Measurements from ENCODE around the gene STK31.
"Not testable (repeated sequence)": the region's sequence is repeated elsewhere in the genome, so short reads cannot be mapped to it uniquely, and the experiment has no call there.

Gene STK31

GRCh38 chr7:23804707-23805106 lies 94.7 kb downstream of the STK31 start:
- DNase-seq: no peak

GRCh38 chr7:23808421-23808820 lies 98.4 kb downstream of the STK31 start:
- no peak for DNase-seq

GRCh38 chr7:23810099-23810498 lies 100.1 kb downstream of the STK31 start:
- no peak for DNase-seq

- no peak for DNase-seq
Observed at GRCh38 chr7:23811540-23811939, 101.5 kb downstream of the STK31 start.

GRCh38 chr7:23828125-23828524 lies 118.1 kb downstream of the STK31 start:
- not testable (repeated sequence) for DNase-seq

- DNase-seq: not testable (repeated sequence)
Observed at GRCh38 chr7:23832733-23833132, 122.7 kb downstream of the STK31 start.

- DNase-seq: no peak
Observed at GRCh38 chr7:23833405-23833804, 123.4 kb downstream of the STK31 start.

- not testable (repeated sequence) for DNase-seq
Observed at GRCh38 chr7:23844837-23845236, 134.8 kb downstream of the STK31 start.

- no peak for DNase-seq
Observed at GRCh38 chr7:23852135-23852534, 142.1 kb downstream of the STK31 start.

GRCh38 chr7:23852988-23853387 lies 143.0 kb downstream of the STK31 start:
- no peak for DNase-seq

- no peak for DNase-seq
Observed at GRCh38 chr7:23863209-23863787, 153.3 kb downstream of the STK31 start.

GRCh38 chr7:23864973-23865372 lies 155.0 kb downstream of the STK31 start:
- DNase-seq: no peak

- DNase-seq: no peak
Observed at GRCh38 chr7:23873306-23873705, 163.3 kb downstream of the STK31 start.

GRCh38 chr7:23876526-23876925 lies 166.5 kb downstream of the STK31 start:
- not testable (repeated sequence) for DNase-seq

Data from activated naive CD4-positive, alpha-beta T cell treated with Interleukin-2 at 50 U/mL for 16 hours (primary cell).